ENCODE data around the gene IRS2. TPM values are rescaled to one million over a fixed set of nuclear protein-coding genes. Genes with fewer than 3 reads are reported as not detected.

The IRS2 gene
- total RNA-seq, 2 donors from 2014 or later = 11.4 to 22.7 TPM

DNA sequence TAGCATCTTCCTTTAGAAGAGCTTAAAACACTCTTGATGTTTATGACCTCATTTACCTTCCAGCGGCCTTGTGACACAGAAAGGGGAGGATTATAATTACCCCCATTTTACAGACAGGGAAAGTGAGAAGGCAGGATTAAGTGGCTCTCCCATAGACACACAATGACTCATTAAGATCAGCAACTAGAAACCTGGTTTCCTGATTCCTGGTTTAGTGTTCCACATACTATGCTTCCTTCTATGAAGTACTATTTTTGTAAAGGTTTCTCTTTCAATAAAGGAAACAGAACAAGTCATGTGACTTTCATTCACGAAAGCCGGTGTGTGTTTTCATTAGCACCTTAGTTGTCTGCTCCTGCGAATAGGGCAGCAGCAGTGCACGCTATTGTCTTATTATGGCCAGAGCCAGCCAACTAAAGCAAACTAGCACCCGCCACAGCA lies 8.3 kb downstream of the IRS2 start:
- Histone ChIP-seq H3K9me3 (no peaks in the 10 kb centered on the region), H3K27ac (peak overlapping the region in 3 of 4 donors; percentile 22 to 55 (median 26)), H3K4me3 (no peak overlapping the region), H3K36me3 (replicated peaks in 1 of 2; ENCODE audit: insufficient read depth in 1 of 2, low read depth in 2 of 2) (no peaks in the 10 kb centered on the region), H3K27me3 (no peaks in the 10 kb centered on the region), H3K4me1 (peaks cover 63% of the 10 kb centered on the region)
- intact Hi-C loops (cut with DNase I) = no loop called here
- TF ChIP-seq POLR2A (IDR thresholded peaks at IDR 0.05) = no peak
- TF ChIP-seq, protein P1, sequence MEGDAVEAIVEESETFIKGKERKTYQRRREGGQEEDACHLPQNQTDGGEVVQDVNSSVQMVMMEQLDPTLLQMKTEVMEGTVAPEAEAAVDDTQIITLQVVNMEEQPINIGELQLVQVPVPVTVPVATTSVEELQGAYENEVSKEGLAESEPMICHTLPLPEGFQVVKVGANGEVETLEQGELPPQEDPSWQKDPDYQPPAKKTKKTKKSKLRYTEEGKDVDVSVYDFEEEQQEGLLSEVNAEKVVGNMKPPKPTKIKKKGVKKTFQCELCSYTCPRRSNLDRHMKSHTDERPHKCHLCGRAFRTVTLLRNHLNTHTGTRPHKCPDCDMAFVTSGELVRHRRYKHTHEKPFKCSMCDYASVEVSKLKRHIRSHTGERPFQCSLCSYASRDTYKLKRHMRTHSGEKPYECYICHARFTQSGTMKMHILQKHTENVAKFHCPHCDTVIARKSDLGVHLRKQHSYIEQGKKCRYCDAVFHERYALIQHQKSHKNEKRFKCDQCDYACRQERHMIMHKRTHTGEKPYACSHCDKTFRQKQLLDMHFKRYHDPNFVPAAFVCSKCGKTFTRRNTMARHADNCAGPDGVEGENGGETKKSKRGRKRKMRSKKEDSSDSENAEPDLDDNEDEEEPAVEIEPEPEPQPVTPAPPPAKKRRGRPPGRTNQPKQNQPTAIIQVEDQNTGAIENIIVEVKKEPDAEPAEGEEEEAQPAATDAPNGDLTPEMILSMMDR (IDR thresholded peaks at IDR 0.05) = no peak
- WGBS, 2 donors = 23 to 27% methylated on average over 6 of the region's 6 CpGs
- DNase-seq (peak in 1 of 4 donors; percentile 32), ATAC-seq (peak; percentile 76)

DNA sequence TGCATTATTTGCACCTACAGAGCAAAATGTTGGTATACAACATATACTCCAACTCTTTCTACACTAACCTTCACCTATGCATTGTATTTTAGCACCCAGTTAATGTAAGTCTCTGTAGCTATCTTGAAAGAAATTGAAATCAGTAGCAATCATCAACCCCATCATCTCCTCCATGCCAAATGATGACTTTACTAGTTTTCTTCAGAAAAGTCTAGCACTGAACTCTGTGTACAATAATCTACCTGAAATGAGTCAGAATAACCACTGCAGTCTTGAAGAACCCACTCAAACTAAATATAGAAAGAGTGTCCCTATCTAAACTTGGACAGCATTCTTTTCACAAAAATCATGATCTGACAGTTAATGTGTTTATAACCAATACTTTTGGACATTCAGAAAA lies 9.8 kb downstream of the IRS2 start:
- Histone ChIP-seq H3K9me3 (no peaks in the 10 kb centered on the region), H3K4me1 (peaks cover 51% of the 10 kb centered on the region), H3K4me3 (no peak overlapping the region), H3K27me3 (no peaks in the 10 kb centered on the region), H3K27ac (no peak overlapping the region), H3K36me3 (replicated peaks in 1 of 2; ENCODE audit: insufficient read depth in 1 of 2, low read depth in 2 of 2) (no peaks in the 10 kb centered on the region)
- no peak for TF ChIP-seq POLR2A (IDR thresholded peaks at IDR 0.05)
- TF ChIP-seq, protein P1 (IDR thresholded peaks at IDR 0.05) = no peak
- intact Hi-C loops (cut with DNase I) = no loop called here
- ATAC-seq = no peak
- DNase-seq = no peak

DNA sequence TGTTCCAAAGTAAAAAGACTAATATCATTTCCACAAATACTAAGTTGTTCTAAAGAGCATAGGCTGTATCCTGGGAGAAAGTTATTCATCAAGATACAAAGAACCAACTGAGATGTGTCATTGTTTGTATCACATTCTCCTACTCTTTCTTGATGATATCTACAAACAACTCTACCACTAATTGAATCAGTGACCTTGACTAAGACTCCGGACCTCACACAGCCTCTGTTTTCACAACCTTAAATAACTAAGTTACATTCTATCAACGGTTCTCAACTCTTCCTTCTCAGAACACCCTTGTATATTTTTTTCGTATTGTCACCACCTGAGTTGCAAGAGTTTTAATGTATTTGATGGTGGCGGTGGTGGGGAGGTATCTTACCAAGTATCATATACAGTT lies 12.6 kb downstream of the IRS2 start:
- no peak overlapping the region for H3K27ac ChIP-seq
- intact Hi-C loops (cut with DNase I) = no loop called here
- H3K9me3 ChIP-seq = no peaks in the 10 kb centered on the region
- no peak overlapping the region for H3K4me3 ChIP-seq
- H3K27me3 ChIP-seq = no peaks in the 10 kb centered on the region
- H3K4me1 ChIP-seq = peaks cover 23% of the 10 kb centered on the region
- no peak for TF ChIP-seq POLR2A (IDR thresholded peaks at IDR 0.05)
- TF ChIP-seq, protein P1 (IDR thresholded peaks at IDR 0.05) = no peak
- DNase-seq = no peak
- 61 to 62% methylated on average over 4 of the region's 4 CpGs for WGBS, 2 donors
- ATAC-seq = no peak
- no peaks in the 10 kb centered on the region for H3K36me3 ChIP-seq (replicated peaks in 1 of 2; ENCODE audit: insufficient read depth in 1 of 2, low read depth in 2 of 2)

DNA sequence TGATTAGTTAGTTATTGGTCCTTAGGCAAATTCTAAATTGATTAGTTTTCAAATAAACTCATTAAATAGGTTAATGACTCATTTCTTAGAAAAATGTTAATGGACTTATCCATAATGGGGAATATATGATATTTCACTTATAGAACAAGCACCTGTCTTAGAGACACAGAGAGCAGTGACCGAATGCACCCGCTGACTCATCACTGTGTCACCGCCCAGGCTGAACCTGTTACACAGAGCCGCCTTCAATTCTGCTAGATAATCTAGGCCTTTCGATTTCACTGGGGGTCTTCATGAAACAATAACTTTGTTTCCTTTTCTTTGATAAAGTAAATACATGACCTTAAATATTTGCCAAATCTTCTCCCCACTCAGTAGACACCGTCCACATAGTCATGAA lies 13.1 kb downstream of the IRS2 start:
- Histone ChIP-seq H3K9me3 (no peaks in the 10 kb centered on the region), H3K27ac (no peak overlapping the region), H3K36me3 (replicated peaks in 1 of 2; ENCODE audit: insufficient read depth in 1 of 2, low read depth in 2 of 2) (no peaks in the 10 kb centered on the region), H3K4me1 (peaks cover 19% of the 10 kb centered on the region), H3K27me3 (no peaks in the 10 kb centered on the region), H3K4me3 (no peak overlapping the region)
- no peak for ATAC-seq
- 86 to 92% methylated on average over 6 of the region's 6 CpGs for WGBS, 2 donors
- intact Hi-C loops (cut with DNase I) = no loop called here
- TF ChIP-seq, protein P1 (IDR thresholded peaks at IDR 0.05) = no peak
- TF ChIP-seq POLR2A (IDR thresholded peaks at IDR 0.05) = no peak
- DNase-seq = no peak

DNA sequence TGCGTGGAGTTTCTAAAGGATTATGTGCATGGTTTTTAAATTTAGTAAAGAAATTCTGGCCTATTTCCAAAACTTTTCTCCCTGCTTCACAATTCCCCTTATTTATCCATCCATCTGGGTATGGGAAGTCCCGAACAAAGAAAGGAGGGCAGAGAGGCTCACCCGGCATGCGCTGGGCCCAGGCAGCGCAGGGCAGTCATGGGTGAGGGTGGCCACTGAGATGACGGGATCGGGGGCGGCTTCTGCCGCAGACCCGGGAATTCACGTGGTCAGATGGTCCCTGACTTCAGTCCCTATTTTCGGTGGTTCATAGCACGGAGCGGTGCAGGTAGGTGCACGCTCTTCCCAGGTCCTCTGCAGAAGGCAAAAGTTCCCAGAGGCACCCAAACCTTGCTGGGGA lies 14.5 kb downstream of the IRS2 start:
- no peak overlapping the region for H3K4me3 ChIP-seq
- H3K27ac ChIP-seq = no peak overlapping the region
- no peaks in the 10 kb centered on the region for H3K9me3 ChIP-seq
- peaks cover 10% of the 10 kb centered on the region for H3K4me1 ChIP-seq
- H3K27me3 ChIP-seq = no peaks in the 10 kb centered on the region
- WGBS, 2 donors = 93% methylated on average over 15 of the region's 15 CpGs
- no peaks in the 10 kb centered on the region for H3K36me3 ChIP-seq (replicated peaks in 1 of 2; ENCODE audit: insufficient read depth in 1 of 2, low read depth in 2 of 2)
- intact Hi-C loops (cut with DNase I) = no loop called here
- DNase-seq = no peak
- TF ChIP-seq POLR2A (IDR thresholded peaks at IDR 0.05) = no peak
- TF ChIP-seq, protein P1 (IDR thresholded peaks at IDR 0.05) = no peak
- ATAC-seq = no peak

Measured in body of pancreas (tissue), 4 donors.